ENCODE results near the gene MAB21L2. TPM values are rescaled to one million over a fixed set of nuclear protein-coding genes. Genes with fewer than 3 reads are reported as not detected.

The MAB21L2 gene
- total RNA-seq, 1 experiment from 2014 or later = not detected

- Histone ChIP-seq H3K14ac (ENCODE audit: insufficient read depth, low read length) (no peak overlapping the region), H4K5ac (ENCODE audit: insufficient read length, low read depth, low read length) (no peak overlapping the region), H3K4me1 (ENCODE audit: insufficient read depth, low read length) (peaks cover 7% of the 10 kb centered on the region), H3K9me3 (ENCODE audit: control insufficient read depth, low read depth, low read length) (no peaks in the 10 kb centered on the region), H3K27ac (ENCODE audit: insufficient read length, low read depth, low read length) (no peak overlapping the region), H4K8ac (replicated peaks; ENCODE audit: insufficient read length, low read depth, low read length) (no peak overlapping the region), H3K4me2 (ENCODE audit: insufficient read depth, insufficient read length, low read length) (no peak overlapping the region), H2AFZ (ENCODE audit: low read length) (no peak overlapping the region), H2BK12ac (ENCODE audit: insufficient read length, low read depth, low read length) (no peak overlapping the region), H2BK120ac (ENCODE audit: low read depth, low read length, poor library complexity, severe bottlenecking) (no peak overlapping the region), H4K91ac (ENCODE audit: insufficient read length, low read depth, low read length) (no peak overlapping the region), H3K4ac (ENCODE audit: low read depth, low read length) (no peak overlapping the region), H3K23me2 (ENCODE audit: insufficient read length, low read depth, low read length, poor library complexity, severe bottlenecking) (no peaks in the 10 kb centered on the region), H4K20me1 (ENCODE audit: control insufficient read depth, insufficient read depth, insufficient read length) (no peaks in the 10 kb centered on the region), H2BK20ac (ENCODE audit: low read depth, low read length, poor library complexity, severe bottlenecking) (no peak overlapping the region), H2BK15ac (ENCODE audit: low read depth, low read length) (no peak overlapping the region), H3K27me3 (ENCODE audit: insufficient read depth, low read length) (no peaks in the 10 kb centered on the region; the same call in 1 of the 2 replicates), H3K79me1 (ENCODE audit: insufficient read depth, low read depth, low read length, poor library complexity, severe bottlenecking) (no peaks in the 10 kb centered on the region), H3T11ph (ENCODE audit: low read length) (no peak overlapping the region), H3K23ac (ENCODE audit: insufficient read length, low read depth, low read length) (no peak overlapping the region), H3K9ac (ENCODE audit: extremely low read depth, insufficient read length, low read length) (no peak overlapping the region), H3K18ac (ENCODE audit: insufficient read length, low read depth, low read length) (no peak overlapping the region), H2AK5ac (ENCODE audit: insufficient read length, low read length) (no peak overlapping the region), H3K56ac (ENCODE audit: insufficient read length, low read depth, low read length) (no peak overlapping the region), H2BK5ac (ENCODE audit: insufficient read length, low read length) (no peak overlapping the region), H3K79me2 (ENCODE audit: insufficient read depth, low read length) (no peaks in the 10 kb centered on the region)
- Mint-ChIP-seq H3K27me3 (ENCODE audit: low read depth) (peaks cover 23% of the 10 kb centered on the region), H3K36me3 (ENCODE audit: insufficient read depth in 1 of 3, low read depth in 3 of 3) (peaks cover 0 to 4% (median 0%) of the 10 kb centered on the region in 3 experiments; a peak in 2 of 7 replicates), H3K9me3 (no peaks in the 10 kb centered on the region; a peak in 1 of 5 replicates), H3K4me1 (peaks cover 24 to 39% of the 10 kb centered on the region in 2 experiments), H3K27ac (no peak overlapping the region), H3K4me3 (no peak overlapping the region)
- no peak for TF ChIP-seq CTCF (conservative IDR thresholded peaks at IDR 0.05)
- no CpG with 5 or more reads among the region's 2 CpGs for WGBS (ENCODE audit: extremely low coverage, insufficient read length, low lambda C conversion rate)
- no peak for DNase-seq
Observed at GRCh38 chr4:150589157-150589556, 7.2 kb downstream of the MAB21L2 start.

All from H9 (cell line).